ENCODE measurements around the gene RSPO3. TPM values are rescaled to one million over a fixed set of nuclear protein-coding genes. Genes with fewer than 3 reads are reported as not detected.

Gene RSPO3
- polyA plus RNA-seq, 2 donors = 1.9 to 2.3 TPM

GRCh38 chr6:127188744-127189143, 70.3 kb downstream of the RSPO3 start:
- no peaks in the 10 kb centered on the region for H3K9me3 ChIP-seq (ENCODE audit: control insufficient read depth in 2 of 2, insufficient read depth in 1 of 2, low read depth in 1 of 2, low read length in 1 of 2)
- H3K4me3 ChIP-seq (ENCODE audit: low read depth in 1 of 2, low read length in 2 of 2) = no peak overlapping the region
- no peaks in the 10 kb centered on the region for H3K4me1 ChIP-seq (ENCODE audit: control insufficient read depth in 2 of 2, insufficient read depth in 2 of 2, low read length in 1 of 2)
- 90 to 100% methylated on average over 1 of the region's 1 CpG for WGBS, 2 donors
- no peak overlapping the region for H3K27ac ChIP-seq (ENCODE audit: low read depth in 2 of 2, low read length in 1 of 2)
- no peaks in the 10 kb centered on the region for H3K27me3 ChIP-seq (ENCODE audit: control insufficient read depth in 1 of 2, insufficient read depth in 2 of 2, low read length in 2 of 2)
- H3K36me3 ChIP-seq (ENCODE audit: control insufficient read depth in 2 of 2, insufficient read depth in 2 of 2, low read length in 1 of 2) = no peaks in the 10 kb centered on the region

DNA sequence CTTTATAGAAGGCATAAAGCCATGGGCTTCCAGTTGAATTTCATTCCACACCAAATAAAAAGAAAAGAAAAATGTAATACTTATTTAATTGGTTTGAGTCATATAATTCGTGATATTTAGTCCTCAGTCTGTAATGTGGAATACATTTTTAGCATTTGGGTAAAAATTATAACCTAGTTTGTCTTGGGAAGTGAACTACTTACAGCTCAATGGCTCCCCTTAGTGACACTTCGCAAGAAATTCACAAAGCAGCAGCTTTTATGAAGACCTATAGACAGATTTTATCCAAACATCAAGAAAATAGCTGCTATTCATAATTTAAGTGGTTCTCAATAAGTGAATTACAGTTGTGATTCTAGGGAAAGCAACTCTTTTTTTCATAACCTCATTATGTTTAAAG, 72.1 kb downstream of the RSPO3 start:
- 32 to 34% methylated on average over 2 of the region's 2 CpGs for WGBS, 2 donors

GRCh38 chr6:127191716-127192115, 73.2 kb downstream of the RSPO3 start:
- Histone ChIP-seq H3K4me3 (ENCODE audit: low read depth in 1 of 2, low read length in 2 of 2) (no peak overlapping the region), H3K27me3 (ENCODE audit: control insufficient read depth in 1 of 2, insufficient read depth in 2 of 2, low read length in 2 of 2) (no peaks in the 10 kb centered on the region), H3K9me3 (ENCODE audit: control insufficient read depth in 2 of 2, insufficient read depth in 1 of 2, low read depth in 1 of 2, low read length in 1 of 2) (no peaks in the 10 kb centered on the region), H3K4me1 (ENCODE audit: control insufficient read depth in 2 of 2, insufficient read depth in 2 of 2, low read length in 1 of 2) (no peaks in the 10 kb centered on the region), H3K27ac (ENCODE audit: low read depth in 2 of 2, low read length in 1 of 2) (no peak overlapping the region), H3K36me3 (ENCODE audit: control insufficient read depth in 2 of 2, insufficient read depth in 2 of 2, low read length in 1 of 2) (no peaks in the 10 kb centered on the region)
- WGBS, 2 donors = 36 to 57% methylated on average over 1 of the region's 1 CpG

More for the DNA sequence above, 72.1 kb downstream of the RSPO3 start:
- Histone ChIP-seq H3K9me3 (ENCODE audit: control insufficient read depth in 2 of 2, insufficient read depth in 1 of 2, low read depth in 1 of 2, low read length in 1 of 2) (no peaks in the 10 kb centered on the region), H3K36me3 (ENCODE audit: control insufficient read depth in 2 of 2, insufficient read depth in 2 of 2, low read length in 1 of 2) (no peaks in the 10 kb centered on the region), H3K4me1 (ENCODE audit: control insufficient read depth in 2 of 2, insufficient read depth in 2 of 2, low read length in 1 of 2) (no peaks in the 10 kb centered on the region), H3K27ac (ENCODE audit: low read depth in 2 of 2, low read length in 1 of 2) (no peak overlapping the region), H3K4me3 (ENCODE audit: low read depth in 1 of 2, low read length in 2 of 2) (no peak overlapping the region), H3K27me3 (ENCODE audit: control insufficient read depth in 1 of 2, insufficient read depth in 2 of 2, low read length in 2 of 2) (no peaks in the 10 kb centered on the region)

DNA sequence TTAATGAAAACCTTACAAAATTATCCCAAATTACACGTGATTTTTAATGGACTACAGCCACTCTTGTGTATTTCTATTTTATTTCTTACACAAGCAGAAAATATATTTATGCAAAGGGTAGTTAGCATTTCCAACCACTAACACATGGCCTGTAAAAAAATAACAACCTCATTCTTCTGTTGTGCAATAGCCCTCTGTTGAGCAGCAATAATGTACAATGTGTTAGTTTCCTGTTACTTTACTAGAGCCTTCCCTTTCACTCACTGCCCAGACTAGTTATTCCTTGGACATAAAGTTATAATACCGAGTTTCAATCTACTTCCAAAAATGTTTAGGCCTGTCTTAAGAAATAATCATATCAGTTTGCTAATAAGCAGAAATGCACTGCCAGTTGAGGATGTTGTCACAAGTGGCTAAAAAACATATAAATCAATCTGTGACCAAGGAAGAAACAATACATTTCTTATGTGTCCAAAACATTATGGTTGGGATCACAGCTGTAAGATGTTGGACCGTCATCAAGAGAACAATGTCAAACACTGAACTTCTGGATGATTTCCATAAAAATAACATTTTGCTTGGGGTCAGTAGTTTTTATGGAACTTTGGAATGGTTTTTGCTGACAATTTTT, 74.6 kb downstream of the RSPO3 start:
- Histone ChIP-seq H3K27me3 (ENCODE audit: control insufficient read depth in 1 of 2, insufficient read depth in 2 of 2, low read length in 2 of 2) (no peaks in the 10 kb centered on the region), H3K9me3 (ENCODE audit: control insufficient read depth in 2 of 2, insufficient read depth in 1 of 2, low read depth in 1 of 2, low read length in 1 of 2) (no peaks in the 10 kb centered on the region), H3K4me1 (ENCODE audit: control insufficient read depth in 2 of 2, insufficient read depth in 2 of 2, low read length in 1 of 2) (no peaks in the 10 kb centered on the region), H3K36me3 (ENCODE audit: control insufficient read depth in 2 of 2, insufficient read depth in 2 of 2, low read length in 1 of 2) (no peaks in the 10 kb centered on the region), H3K27ac (ENCODE audit: low read depth in 2 of 2, low read length in 1 of 2) (no peak overlapping the region), H3K4me3 (ENCODE audit: low read depth in 1 of 2, low read length in 2 of 2) (no peak overlapping the region)
- WGBS, 2 donors = 48 to 58% methylated on average over 3 of the region's 3 CpGs

- Histone ChIP-seq H3K4me3 (ENCODE audit: low read depth in 1 of 2, low read length in 2 of 2) (no peak overlapping the region), H3K36me3 (ENCODE audit: control insufficient read depth in 2 of 2, insufficient read depth in 2 of 2, low read length in 1 of 2) (no peaks in the 10 kb centered on the region), H3K27ac (ENCODE audit: low read depth in 2 of 2, low read length in 1 of 2) (no peak overlapping the region), H3K4me1 (ENCODE audit: control insufficient read depth in 2 of 2, insufficient read depth in 2 of 2, low read length in 1 of 2) (no peaks in the 10 kb centered on the region), H3K9me3 (ENCODE audit: control insufficient read depth in 2 of 2, insufficient read depth in 1 of 2, low read depth in 1 of 2, low read length in 1 of 2) (no peaks in the 10 kb centered on the region), H3K27me3 (ENCODE audit: control insufficient read depth in 1 of 2, insufficient read depth in 2 of 2, low read length in 2 of 2) (no peaks in the 10 kb centered on the region)
- 58 to 61% methylated on average over 3 of the region's 3 CpGs for WGBS, 2 donors
Observed at GRCh38 chr6:127195833-127196232, 77.4 kb downstream of the RSPO3 start.

GRCh38 chr6:127198549-127198948, 80.1 kb downstream of the RSPO3 start:
- H3K4me1 ChIP-seq (ENCODE audit: control insufficient read depth in 2 of 2, insufficient read depth in 2 of 2, low read length in 1 of 2) = no peaks in the 10 kb centered on the region
- WGBS, 2 donors = 81 to 82% methylated on average over 5 of the region's 5 CpGs
- no peaks in the 10 kb centered on the region for H3K36me3 ChIP-seq (ENCODE audit: control insufficient read depth in 2 of 2, insufficient read depth in 2 of 2, low read length in 1 of 2)
- no peak overlapping the region for H3K27ac ChIP-seq (ENCODE audit: low read depth in 2 of 2, low read length in 1 of 2)
- H3K9me3 ChIP-seq (ENCODE audit: control insufficient read depth in 2 of 2, insufficient read depth in 1 of 2, low read depth in 1 of 2, low read length in 1 of 2) = no peaks in the 10 kb centered on the region
- H3K4me3 ChIP-seq (ENCODE audit: low read depth in 1 of 2, low read length in 2 of 2) = no peak overlapping the region
- H3K27me3 ChIP-seq (ENCODE audit: control insufficient read depth in 1 of 2, insufficient read depth in 2 of 2, low read length in 2 of 2) = no peaks in the 10 kb centered on the region

- no peak overlapping the region for H3K4me3 ChIP-seq (ENCODE audit: low read depth in 1 of 2, low read length in 2 of 2)
- H3K36me3 ChIP-seq (ENCODE audit: control insufficient read depth in 2 of 2, insufficient read depth in 2 of 2, low read length in 1 of 2) = no peaks in the 10 kb centered on the region
- H3K27me3 ChIP-seq (ENCODE audit: control insufficient read depth in 1 of 2, insufficient read depth in 2 of 2, low read length in 2 of 2) = no peaks in the 10 kb centered on the region
- no peaks in the 10 kb centered on the region for H3K4me1 ChIP-seq (ENCODE audit: control insufficient read depth in 2 of 2, insufficient read depth in 2 of 2, low read length in 1 of 2)
- H3K27ac ChIP-seq (ENCODE audit: low read depth in 2 of 2, low read length in 1 of 2) = no peak overlapping the region
- no peaks in the 10 kb centered on the region for H3K9me3 ChIP-seq (ENCODE audit: control insufficient read depth in 2 of 2, insufficient read depth in 1 of 2, low read depth in 1 of 2, low read length in 1 of 2)
- 46 to 67% methylated on average over 1 of the region's 1 CpG for WGBS, 2 donors
Observed at GRCh38 chr6:127199470-127199869, 81.0 kb downstream of the RSPO3 start.

- no peak overlapping the region for H3K4me3 ChIP-seq (ENCODE audit: low read depth in 1 of 2, low read length in 2 of 2)
- no peaks in the 10 kb centered on the region for H3K27me3 ChIP-seq (ENCODE audit: control insufficient read depth in 1 of 2, insufficient read depth in 2 of 2, low read length in 2 of 2)
- H3K27ac ChIP-seq (ENCODE audit: low read depth in 2 of 2, low read length in 1 of 2) = no peak overlapping the region
- no peaks in the 10 kb centered on the region for H3K9me3 ChIP-seq (ENCODE audit: control insufficient read depth in 2 of 2, insufficient read depth in 1 of 2, low read depth in 1 of 2, low read length in 1 of 2)
- no peaks in the 10 kb centered on the region for H3K4me1 ChIP-seq (ENCODE audit: control insufficient read depth in 2 of 2, insufficient read depth in 2 of 2, low read length in 1 of 2)
- 85 to 88% methylated on average over 8 of the region's 8 CpGs for WGBS, 2 donors
- no peaks in the 10 kb centered on the region for H3K36me3 ChIP-seq (ENCODE audit: control insufficient read depth in 2 of 2, insufficient read depth in 2 of 2, low read length in 1 of 2)
Observed at GRCh38 chr6:127200114-127200513, 81.6 kb downstream of the RSPO3 start.

DNA sequence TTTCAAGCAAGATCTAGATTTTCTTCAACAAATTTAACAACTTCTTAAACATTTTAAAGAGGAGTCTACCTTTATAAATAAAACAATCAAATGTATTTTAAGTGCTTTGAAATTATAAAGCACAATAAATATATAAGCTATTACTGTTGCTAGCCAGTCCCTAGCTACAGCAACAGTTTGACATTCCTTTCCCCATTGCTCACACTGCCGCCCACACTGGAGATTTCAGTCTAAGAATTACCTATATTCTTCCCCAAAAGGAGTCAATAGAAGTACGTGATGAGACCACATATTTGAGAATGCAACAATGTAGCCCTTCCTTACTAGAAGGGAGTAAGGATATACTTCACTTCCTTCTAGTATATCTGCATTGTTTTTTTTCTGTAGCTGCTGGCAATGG, 82.8 kb downstream of the RSPO3 start:
- no peak overlapping the region for H3K27ac ChIP-seq (ENCODE audit: low read depth in 2 of 2, low read length in 1 of 2)
- H3K36me3 ChIP-seq (ENCODE audit: control insufficient read depth in 2 of 2, insufficient read depth in 2 of 2, low read length in 1 of 2) = no peaks in the 10 kb centered on the region
- H3K4me1 ChIP-seq (ENCODE audit: control insufficient read depth in 2 of 2, insufficient read depth in 2 of 2, low read length in 1 of 2) = no peaks in the 10 kb centered on the region
- H3K4me3 ChIP-seq (ENCODE audit: low read depth in 1 of 2, low read length in 2 of 2) = no peak overlapping the region
- no peaks in the 10 kb centered on the region for H3K9me3 ChIP-seq (ENCODE audit: control insufficient read depth in 2 of 2, insufficient read depth in 1 of 2, low read depth in 1 of 2, low read length in 1 of 2)
- 47 to 54% methylated on average over 2 of the region's 2 CpGs for WGBS, 2 donors
- H3K27me3 ChIP-seq (ENCODE audit: control insufficient read depth in 1 of 2, insufficient read depth in 2 of 2, low read length in 2 of 2) = no peaks in the 10 kb centered on the region

DNA sequence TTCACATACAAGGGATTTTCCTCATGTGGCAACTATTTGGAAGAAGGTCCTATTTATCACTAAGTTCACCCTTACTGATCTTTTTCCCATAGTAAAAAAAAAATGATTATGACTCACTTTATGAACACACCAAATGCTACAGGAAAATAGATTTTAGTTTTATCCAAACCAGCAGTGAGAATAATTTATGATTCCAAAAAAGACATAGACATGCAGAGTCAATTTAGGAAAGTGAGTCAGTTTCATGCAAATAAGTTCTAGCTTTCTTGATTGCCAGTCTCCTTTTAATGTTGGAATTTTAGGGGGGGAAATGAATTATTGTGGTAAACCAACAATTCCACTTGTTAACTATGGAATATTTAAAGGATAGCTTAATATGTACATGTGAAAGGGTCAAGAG, 84.2 kb downstream of the RSPO3 start:
- Histone ChIP-seq H3K4me3 (ENCODE audit: low read depth in 1 of 2, low read length in 2 of 2) (no peak overlapping the region), H3K27me3 (ENCODE audit: control insufficient read depth in 1 of 2, insufficient read depth in 2 of 2, low read length in 2 of 2) (no peaks in the 10 kb centered on the region), H3K9me3 (ENCODE audit: control insufficient read depth in 2 of 2, insufficient read depth in 1 of 2, low read depth in 1 of 2, low read length in 1 of 2) (no peaks in the 10 kb centered on the region), H3K27ac (ENCODE audit: low read depth in 2 of 2, low read length in 1 of 2) (no peak overlapping the region), H3K36me3 (ENCODE audit: control insufficient read depth in 2 of 2, insufficient read depth in 2 of 2, low read length in 1 of 2) (no peaks in the 10 kb centered on the region), H3K4me1 (ENCODE audit: control insufficient read depth in 2 of 2, insufficient read depth in 2 of 2, low read length in 1 of 2) (no peaks in the 10 kb centered on the region)

All from esophagus (tissue), 2 donors.